ENCODE results near the gene NTSR1.
"Not testable (repeated sequence)": the region's sequence is repeated elsewhere in the genome, so short reads cannot be mapped to it uniquely, and the experiment has no call there.

NTSR1 gene

DNA sequence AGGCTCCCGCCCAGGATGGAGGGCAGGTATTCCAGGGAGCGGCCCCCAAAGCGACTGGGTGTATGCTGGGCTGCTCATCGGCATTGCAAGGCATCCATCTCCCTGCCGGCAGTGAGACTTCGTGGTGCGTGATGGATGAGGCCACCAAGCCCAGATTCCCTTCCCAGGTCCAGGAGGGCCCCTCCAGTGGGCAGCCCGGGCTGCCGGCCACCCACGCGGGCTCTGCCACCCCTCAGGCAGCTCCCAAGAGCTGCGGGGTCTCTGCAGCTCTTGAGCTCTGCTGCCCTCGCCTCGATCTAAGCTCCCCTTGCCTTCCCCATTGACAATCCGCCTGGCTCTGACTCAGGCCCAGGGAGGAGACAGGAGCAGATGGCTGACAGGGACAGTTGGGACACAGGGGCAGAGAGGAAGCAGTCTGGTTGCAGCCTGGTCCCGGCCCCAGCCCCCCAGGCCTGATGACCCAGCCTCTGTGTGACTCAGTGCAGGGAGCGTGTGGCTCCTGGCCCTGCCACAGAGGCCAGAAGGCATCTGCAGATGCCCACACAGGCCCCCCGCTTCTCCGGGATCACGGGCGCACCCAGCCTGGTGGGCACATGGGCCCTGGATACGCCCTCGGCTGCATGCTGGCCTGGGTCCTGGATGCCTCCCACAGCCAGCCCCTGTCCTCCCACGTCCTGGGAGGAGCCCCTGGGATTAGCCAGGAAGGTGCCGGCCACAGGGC, 33.3 kb upstream of the NTSR1 start:
- DNase-seq = no peak

DNA sequence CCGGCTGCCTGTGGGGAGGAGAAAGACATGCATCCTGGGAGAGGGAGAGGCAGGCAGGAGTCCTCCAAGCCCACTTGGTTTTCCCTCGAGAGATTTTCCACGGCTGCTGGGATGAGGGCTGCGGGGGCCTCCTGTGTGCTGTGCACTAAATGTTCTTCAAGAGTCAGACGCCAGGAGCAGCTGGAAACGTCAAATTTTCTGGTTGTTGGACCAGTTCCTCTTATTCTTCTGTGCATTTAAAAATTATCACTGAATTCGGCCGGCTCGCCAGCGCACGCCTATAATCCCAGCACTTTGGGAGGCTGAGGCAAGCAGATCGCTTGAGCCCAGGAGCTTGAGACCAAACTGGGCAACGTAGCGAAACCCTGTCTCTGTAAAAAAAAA, 32.8 kb upstream of the NTSR1 start:
- no peak for DNase-seq

DNA sequence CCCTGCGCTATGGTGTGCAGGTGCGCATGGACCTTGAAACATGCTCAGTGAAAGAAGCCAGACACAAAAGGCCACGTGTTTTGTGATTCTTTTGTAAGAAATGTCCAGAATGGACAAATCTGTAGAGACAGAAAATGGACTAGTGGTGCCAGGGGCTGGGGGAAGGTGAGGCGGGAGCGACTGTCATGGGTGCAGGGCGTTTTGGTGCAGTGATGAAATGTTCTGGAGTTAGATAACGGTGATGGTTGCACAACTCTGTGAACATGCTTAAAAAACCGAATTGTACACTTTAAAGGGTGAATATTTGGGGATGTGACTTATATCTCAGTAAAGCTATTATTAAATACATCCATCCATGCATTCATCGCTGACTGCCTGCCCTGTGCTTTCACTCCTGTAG, 31.7 kb upstream of the NTSR1 start:
- no peak for DNase-seq

DNA sequence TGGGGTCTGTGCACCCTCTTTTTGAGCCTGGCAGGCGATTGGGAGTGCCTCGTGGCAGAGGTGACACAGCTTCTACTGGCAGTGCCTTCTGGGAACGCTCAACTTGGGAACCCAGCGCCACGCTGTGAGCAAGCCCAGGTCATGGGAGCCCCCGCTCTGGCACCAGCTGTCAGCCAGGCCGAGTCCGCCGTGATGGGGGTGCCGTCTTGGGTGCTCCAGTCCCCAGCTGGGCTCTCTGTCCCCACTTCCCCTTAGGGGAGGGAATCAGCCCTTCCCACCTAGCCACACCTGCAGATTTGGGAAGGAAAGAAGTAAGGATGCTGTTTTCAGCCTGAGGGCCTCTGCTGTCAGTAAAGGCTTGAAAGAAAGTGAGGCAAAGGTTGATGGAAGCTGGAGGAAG, 31.0 kb upstream of the NTSR1 start:
- no peak for DNase-seq

DNA sequence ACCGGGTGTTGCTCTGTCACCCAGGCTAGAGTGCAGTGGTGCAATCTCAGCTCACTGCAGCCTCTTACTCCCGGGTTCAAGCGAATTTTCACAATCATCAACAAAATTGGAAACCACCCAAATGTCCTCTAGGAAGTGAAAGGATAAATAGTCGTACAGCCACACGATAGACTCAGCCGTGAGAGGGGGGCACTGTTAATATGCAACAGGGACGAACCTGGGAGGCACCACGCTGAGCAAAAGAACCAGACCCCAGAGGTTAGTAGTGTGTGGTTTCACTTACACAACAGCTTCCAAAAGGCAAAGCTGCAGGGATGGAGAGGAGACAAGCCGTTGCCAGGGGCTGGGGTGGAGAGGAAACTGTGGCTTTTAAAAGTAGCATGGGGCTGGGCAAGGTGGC, 30.1 kb upstream of the NTSR1 start:
- no peak for DNase-seq

DNA sequence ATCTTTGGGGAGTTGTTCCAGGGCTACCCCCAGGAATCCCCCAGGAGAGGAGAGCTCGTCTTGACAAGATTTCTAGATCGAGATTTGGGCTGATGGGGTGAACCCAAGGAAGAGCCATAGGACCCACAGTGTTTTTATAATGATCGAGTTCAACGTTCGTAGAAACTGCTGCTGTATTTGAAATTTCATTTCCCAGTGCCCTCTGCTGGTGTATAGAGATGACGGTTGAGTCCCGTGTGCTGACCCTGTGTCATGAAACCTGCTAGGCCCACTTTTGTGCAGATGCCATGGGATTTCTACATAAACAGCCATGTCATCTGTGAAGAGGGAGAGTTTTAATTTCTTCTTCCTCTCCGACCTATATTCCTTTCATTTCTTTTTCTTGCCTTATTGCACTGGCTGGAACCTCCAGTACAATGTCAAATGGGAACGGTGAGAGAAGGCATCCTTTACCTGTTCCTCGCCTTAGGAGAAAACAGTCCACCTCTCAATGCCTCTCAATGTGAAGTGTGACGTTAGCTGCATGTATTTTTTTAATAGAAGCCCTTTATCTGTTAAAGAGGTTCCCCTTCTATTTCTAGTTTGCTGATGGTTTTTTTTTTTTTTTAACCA, 28.6 kb upstream of the NTSR1 start:
- DNase-seq = no peak

DNA sequence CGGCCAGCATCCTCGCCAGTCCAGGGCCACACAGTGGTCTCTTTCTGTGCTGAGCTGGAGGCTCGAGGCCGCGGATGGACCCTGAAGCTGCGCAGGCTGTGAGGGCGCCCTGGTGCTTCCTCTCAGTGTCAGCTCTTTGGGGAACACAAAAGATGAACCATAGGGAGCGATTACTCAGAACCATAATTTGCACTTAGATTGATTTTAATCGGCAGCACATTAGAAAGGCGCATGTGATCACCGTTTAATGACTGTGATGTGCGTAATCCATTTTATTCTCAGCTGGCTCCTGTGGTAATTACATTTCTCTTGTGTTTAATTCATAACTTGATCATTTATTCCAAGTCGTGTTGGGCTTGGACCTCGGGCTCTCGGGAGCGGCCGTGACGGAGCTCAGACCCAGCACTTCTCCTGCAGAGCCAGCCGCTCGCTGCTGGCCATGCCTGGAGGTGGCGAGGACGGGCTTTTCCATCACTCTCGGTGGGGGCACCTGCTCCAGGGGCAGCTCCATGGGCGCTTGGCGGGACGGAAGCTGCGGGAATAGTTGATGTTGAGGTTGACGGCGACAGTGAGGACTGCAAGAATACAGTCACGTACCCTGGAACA, 25.6 kb upstream of the NTSR1 start:
- no peak for DNase-seq

DNA sequence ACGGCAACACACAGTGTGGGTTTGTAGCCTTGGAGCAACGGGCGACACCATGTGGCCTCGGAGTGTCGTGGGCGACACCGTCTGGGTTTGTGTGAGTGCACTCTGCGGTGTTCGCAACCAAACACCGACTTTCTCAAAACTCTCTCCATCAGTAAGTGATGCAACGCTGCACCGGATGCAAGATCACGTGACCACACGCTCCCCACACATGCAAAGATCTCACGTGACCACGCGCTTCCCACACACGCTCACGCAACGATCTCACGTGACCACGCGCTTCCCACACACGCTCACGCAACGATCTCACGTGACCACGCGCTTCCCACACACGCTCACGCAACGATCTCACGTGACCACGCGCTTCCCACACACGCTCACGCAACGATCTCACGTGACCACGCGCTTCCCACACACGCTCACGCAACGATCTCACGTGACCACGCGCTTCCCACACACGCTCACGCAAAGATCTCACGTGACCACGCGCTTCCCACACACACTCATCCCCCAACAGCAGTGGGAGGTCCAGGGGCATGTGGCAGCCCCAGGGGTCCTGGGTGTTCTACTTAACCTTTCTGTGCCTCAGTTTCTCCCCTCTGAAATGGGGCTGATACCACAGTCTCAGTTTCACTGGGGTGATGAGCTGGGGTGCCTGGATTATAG, 24.8 kb upstream of the NTSR1 start:
- DNase-seq = not testable (repeated sequence)

DNA sequence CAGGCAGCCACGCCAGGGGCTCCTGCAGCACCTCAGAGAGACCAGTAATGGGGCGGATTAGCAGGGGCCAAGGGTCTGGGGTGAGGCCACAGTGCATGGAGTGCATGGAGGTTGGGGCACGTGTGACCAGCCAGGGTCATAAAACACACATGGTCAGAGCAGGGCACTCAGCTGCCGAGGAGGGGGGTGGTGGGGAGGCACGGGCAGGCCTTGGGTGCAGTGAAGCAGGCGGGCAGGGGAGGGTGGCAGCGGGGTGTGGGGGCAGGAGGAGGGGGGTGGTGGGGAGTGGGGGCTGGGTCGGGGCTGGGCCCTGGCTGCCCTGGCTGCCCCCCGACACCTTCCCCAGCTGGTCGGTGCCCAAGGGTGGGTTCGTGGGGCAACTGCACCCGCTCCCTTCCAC, 23.7 kb upstream of the NTSR1 start:
- no peak for DNase-seq

DNA sequence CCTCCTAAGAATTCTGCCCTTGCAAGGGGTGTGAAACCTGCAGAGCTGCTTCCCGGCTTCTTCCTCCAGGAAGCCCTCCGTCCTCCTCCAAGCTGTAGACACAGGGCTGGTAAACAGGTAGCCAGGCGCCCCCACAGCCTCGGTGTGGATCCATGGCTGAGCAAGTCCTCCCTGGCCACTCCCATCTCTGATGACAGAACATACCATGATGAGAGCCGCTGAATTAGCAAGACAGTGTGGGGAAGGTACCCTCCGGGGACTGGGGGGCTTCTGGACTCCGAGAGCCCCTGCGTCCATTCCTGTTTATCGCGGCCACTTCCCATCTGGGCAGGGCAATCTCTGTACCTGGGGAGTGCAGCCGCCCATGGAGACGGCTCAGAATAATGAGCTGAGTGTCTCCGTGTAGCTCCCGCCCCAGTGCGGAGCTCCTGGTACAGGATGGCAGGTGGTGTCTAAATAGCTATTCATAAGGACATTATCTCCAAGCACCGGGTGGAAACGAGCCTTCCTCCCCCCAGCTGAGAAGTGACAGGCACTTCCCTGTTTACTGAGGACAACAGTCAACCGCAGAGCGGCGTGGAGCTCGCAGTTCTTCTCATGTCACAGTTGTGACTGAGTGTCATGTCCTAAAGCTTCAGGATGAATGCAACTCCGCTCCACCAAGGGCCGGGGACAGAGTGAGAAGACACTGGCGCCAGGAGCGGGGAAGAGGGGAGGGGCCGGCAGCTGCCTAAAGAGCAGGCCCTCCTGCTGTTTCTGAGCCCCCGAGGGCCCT, 22.7 kb upstream of the NTSR1 start:
- no peak for DNase-seq

DNA sequence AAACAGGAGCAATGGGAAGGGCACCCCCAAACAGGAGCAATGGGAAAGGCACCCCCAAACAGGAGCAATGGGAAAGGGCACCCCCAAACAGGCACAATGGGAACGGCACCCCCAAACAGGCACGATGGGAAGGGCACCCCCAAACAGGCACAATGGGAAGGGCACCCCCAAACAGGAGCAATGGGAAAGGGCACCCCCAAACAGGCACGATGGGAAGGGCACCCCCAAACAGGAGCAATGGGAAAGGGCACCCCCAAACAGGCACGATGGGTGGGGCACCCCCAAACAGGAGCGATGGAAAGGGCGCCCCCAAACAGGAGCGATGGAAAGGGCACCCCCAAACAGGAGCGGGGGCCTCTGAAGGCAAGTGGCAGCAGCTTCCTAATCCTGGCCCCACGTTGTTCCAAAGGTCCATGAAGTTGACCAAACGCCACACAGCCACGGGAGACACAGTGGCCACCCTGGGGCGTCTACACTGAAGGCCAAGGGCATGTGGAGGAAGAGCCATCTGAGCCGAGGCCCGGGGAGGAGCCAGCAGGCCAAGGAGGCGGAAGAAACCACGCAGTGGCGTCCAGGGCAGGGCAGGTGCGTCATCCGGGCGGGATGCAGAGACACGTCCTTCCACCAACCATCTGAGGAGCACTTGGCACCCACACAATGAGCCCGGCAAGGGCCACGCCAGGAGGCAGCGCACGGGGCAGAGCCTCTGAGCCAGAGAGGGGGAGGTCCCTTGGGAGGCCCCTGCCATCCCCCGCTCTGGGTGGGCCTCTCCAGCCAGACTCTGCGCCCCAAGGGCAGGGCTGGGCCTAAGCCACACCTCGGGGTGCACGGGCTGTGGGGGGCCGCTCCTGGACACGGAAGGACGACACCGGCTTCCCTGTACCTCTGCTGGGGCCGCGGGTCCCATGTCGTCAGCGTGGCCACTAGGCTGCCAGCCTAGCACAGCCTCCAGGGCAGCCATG, 21.5 kb upstream of the NTSR1 start:
- no peak for DNase-seq

DNA sequence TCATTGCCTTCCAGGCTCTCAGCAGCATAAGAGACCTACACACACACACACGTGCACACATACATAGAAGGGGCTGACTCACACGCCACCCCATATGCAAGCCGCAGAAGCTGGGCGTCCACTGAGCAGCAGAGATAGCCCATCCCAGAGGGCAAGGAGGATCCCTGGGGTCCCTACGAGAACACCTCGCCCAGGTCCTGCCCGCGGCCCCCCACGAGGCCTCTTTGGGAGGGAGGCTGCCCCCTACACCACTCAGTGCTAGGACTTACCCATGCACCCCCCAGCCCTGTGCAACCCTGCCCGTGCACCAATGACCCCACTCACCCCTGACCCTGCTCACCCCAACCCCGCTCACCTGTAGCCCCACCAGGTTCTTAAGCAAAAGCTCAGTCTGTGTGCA, 20.6 kb upstream of the NTSR1 start:
- no peak for DNase-seq

DNA sequence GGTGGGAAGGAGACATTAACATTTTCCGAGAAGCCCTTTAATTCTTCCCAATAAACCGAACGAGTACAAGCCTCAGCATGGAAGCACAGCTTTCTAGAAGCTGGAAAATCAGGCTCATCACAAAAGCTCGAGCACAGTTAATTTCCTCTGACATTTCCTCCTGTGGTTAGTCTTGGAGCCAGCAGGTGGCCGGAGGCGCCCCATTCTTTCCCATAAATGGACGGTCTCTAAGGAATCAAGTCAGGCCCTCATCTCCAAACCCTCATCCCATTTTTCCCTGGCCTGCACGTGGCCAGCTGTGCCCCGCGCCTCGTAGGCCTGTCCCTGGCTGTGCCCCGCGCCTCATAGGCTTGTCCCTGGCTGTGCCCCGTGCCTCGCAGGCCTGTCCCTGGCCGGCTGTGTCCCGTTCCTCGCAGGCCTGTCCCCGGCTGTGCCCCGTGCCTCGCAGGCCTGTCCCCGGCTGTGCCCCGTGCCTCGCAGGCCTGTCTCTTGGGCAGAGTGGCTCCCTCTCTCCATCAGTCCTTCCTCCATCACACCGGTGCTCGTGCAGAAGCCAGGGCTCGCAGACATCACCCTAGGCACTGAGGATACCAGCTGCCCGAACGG, 19.7 kb upstream of the NTSR1 start:
- no peak for DNase-seq

DNA sequence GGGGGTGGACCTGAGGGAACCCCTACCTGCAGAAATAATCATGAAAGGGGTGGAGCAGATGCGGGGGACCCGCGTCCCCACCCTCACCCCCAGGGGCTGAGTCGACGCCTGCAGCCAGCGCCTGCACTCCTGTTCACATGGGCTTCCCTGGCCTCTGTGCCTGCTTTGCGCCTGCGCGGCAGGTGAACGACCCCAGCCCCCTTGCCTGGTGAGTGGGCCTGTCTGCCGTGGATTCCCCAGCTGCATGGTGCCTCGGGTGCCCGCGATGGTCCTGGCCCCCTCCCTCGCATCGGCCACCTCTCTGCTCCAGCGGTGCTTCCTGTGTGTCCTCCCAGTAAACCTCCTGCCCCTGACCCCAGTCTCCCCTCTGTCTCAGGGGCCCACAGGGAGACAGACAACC, 18.8 kb upstream of the NTSR1 start:
- DNase-seq = no peak

DNA sequence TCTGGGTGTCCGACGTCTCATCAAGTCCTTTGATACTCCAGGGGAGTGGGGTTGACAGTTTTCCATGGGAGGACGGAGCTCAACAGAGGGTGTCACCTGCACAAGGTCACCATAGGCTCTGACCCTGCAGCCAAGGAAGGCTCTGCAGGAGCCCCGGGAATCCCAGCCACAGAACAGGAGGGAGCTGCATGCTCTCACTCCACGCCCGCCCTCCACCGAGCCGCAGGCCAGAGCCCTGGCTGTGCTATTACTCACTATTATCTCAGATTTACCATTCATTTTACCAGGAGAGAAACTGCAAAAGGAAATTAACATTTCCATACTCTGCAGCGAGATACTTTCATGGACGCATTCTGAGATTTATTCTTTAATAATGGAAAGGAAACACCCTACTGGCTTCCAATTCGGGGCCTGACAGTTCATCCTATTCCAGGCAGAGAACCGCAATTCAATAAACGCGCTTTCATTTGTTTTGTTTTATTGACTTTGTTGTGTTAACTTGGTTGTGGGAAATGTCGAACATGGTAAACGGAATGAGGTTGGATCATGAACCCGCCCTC, 18.3 kb upstream of the NTSR1 start:
- no peak for DNase-seq

DNA sequence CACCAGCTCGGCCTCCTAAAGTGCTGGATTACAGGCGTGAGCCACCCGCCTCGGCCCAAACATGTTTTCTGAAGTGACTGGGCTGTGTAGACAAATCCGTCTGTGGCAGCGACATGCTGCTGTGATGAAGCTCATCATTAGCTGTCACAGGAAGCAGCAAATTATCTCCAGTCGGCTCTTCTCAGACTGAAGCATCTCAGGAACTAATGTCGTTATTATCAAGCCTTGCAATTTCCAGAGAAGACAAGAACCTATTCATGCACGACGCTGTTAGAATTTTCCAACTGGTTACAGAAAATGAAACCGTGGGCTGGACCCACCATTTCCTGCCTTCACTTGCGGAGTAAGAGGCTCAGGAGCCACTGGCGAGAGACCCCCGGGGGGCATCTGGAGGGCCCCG, 17.1 kb upstream of the NTSR1 start:
- DNase-seq = no peak

DNA sequence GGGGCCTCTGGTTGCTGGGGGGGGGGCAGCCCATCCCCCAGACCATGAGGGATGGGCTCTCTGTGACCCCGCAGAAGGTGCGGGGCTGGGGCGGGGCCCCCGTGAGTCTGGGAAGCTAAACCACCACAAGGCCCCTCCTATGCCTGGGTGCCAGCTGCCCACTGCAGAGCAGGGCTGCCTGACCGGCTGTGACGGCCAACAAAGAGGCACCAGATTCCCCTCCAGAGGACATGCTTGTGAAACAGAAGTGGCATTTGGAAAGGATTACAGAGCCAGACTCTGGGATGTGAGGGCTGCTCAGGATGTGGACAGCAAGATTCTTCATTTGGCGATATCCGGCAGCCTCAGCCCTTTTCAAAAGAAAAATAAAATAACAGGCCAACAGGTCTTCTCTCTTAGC, 16.5 kb upstream of the NTSR1 start:
- no peak for DNase-seq

DNA sequence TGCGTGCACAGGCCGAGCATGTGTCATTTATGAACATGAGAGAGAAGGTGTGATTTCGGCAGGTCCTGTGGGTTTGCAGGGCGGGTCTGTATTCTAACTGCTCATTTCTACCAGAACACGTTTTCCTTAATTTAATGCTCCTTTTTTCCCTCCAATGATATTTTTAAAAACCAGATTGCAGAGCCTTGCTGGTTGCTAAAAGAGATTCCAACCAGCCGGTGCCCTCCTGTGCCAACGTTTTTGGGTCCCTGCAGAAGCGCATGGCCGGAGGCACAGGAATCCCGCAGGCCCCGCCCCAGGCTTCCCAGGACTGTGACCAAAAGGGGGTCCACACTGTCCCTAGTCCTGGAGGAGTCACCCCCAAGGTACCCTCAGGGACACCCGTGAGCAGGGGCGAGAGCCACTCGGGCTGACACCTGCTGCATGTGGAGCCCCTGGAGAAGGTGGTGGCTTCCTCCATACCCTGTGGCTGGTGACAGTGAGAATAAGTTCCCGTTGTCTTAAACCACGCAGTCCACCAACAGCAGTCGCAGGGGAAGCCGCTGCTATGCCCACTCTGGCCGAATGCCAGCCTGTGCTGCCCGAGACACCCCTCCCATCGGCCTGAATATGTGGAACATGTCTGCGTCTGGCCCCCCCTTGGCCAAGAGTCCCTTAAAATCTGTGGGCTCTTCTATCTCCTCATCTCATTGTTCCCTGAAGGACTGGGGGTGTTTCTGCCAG, 15.7 kb upstream of the NTSR1 start:
- DNase-seq = no peak

DNA sequence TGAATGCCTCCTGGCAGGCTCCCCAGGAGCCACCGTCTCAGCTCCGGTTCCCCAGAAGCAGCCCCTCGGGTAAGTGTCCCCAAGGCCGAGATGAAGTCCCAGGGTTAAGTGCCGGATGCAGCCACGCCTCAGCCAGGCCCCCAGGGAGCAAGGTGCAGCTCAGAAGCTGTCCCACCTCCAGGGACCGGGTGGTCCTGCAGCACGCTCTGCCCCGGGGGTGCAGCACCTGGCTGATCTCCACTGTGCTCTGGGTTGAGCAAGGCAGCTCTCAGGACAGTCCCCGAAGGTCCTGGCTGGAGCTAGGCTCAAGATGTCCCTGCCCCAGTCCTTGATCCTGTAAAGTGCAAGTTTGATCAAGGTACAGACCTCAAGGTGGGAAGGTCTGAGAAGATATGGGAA, 15.1 kb upstream of the NTSR1 start:
- DNase-seq = no peak

DNA sequence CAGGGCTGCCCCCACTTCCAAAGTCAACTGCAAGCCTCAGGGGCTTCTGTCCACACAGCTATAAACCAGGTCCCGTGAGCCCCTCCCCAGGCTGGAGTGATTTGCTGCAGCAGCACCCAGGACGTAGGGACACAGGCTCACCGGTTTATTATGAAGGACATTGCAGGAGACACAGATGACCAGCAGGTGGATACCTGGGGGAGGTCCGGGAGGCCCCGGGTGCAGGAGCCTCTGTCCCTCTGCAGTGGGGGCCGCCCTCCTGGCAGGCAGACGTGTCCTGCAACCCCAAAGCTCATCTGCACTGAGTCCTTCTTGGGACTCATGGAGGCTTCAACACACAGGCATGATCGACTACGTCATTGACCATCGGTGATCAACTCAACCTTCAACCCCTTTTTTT, 14.5 kb upstream of the NTSR1 start:
- no peak for DNase-seq

DNA sequence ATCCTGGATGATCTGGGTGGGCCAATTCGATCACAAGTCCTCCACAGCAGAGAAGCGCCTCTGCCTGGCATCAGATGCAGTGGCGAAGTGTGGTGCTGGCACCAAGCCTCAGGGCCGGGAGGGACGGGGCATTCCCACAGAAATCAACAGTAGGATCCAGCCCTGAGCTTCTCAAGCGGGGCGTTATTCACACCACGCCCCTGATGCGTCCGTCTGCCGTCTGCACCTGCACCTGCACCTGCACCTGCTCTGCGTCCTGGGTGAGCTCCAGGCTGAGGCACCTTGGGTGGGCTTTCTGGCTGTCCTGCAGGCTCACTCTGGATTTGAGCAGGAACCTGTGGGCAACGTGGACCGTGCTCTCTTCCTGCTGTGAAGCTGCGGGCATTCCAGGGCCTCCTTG, 13.8 kb upstream of the NTSR1 start:
- no peak for DNase-seq

Measured in stimulated activated CD4-positive, alpha-beta T cell treated with anti-CD3 and anti-CD28 coated beads, Interleukin-2, amount 100 ng/mL, for 48 hours (primary cell).